Left ventricle myocardium inferior (tissue), 1 donor: ENCODE results near the gene ITGA1. TPM values are rescaled to one million over a fixed set of nuclear protein-coding genes. Genes with fewer than 3 reads are reported as not detected.

Experiments
- DNase-seq: peaks from one replicate; pipeline ENCODE4 v3.0.0-alpha.2; 2020
- H3K27ac ChIP-seq: fragments of 200-600 bp; replicated peaks from 2 replicates; pipeline ENCODE4 v1.8.0; 2021
- H3K27me3 ChIP-seq: fragments of 200-600 bp; 2 replicates; pipeline ENCODE4 v1.8.0; 2021; ENCODE audit warnings: low read depth
- H3K36me3 ChIP-seq: fragments of 200-600 bp; 2 replicates; pipeline ENCODE4 v1.8.0; 2021
- H3K4me1 ChIP-seq: fragments of 200-600 bp; 2 replicates; pipeline ENCODE4 v1.8.0; 2021
- H3K4me3 ChIP-seq: fragments of 200-600 bp; 2 replicates; pipeline ENCODE4 v1.8.0; 2021; ENCODE audit warnings: mild to moderate bottlenecking, moderate library complexity
- H3K9me3 ChIP-seq: fragments of 200-600 bp; replicated peaks from 2 replicates; pipeline ENCODE4 v1.8.0; 2021
- CTCF ChIP-seq: fragments of 200-600 bp; IDR thresholded peaks from 2 replicates; pipeline ENCODE4 v1.8.0; 2021; ENCODE audit warnings: antibody characterized with exemption, mild to moderate bottlenecking, borderline replicate concordance
- intact Hi-C: fragments of 100-400 bp; cut with micrococcal nuclease; formaldehyde crosslinking; loops from one replicate; pipeline ENCODE4 v1.11.0; 2022
- total RNA-seq: library from RNA; stranded (reverse); fragmentation: NEBNext Ultra II Directional; extraction: Animal tissue kit (Norgen Biotek cat#: 25700); gene quantifications from one replicate; pipeline ENCODE4 v1.2.1, GENCODE V29; 2021
- donor health status: DM: no; HTN: yes; CAD: no; lungs with severe emphysema.

The ITGA1 gene
- total RNA-seq, 1 donor from 2014 or later: 28.4 TPM

DNA sequence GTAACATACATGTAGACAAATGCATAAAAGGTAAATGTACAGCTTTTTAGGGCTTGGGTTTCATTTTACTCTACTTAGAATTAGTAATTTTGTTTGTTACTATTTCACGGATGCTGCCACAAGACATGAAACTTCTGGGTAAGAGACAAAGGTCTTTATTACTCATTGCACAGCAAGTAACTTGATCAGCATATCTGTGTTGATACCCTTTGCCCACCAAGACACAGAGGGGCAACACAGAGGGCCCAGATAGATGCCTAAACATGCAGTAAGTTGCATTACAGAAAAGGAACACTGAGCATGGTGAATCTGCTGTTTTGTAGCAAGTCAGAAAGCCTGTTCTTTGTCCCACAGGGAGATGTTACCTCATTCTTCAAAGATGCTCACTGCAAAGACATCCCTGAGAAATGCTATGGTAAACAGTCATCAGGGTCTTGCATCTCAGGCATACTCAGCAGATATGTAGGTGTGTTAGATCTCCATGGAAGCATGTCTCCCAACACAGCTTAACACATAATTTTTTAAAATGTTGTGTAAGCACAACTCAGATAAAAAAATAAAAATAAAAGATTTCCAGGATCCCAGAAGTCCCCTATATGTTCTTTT is 211.7 kb downstream of the ITGA1 start:
- Histone ChIP-seq H3K4me1 (no peaks in the 10 kb centered on the region), H3K27ac (no peak overlapping the region), H3K36me3 (no peaks in the 10 kb centered on the region), H3K4me3 (no peak overlapping the region), H3K9me3 (no peaks in the 10 kb centered on the region), H3K27me3 (no peaks in the 10 kb centered on the region)
- no peak for TF ChIP-seq CTCF
- intact Hi-C loops: no loop called here
- no peak for DNase-seq

DNA sequence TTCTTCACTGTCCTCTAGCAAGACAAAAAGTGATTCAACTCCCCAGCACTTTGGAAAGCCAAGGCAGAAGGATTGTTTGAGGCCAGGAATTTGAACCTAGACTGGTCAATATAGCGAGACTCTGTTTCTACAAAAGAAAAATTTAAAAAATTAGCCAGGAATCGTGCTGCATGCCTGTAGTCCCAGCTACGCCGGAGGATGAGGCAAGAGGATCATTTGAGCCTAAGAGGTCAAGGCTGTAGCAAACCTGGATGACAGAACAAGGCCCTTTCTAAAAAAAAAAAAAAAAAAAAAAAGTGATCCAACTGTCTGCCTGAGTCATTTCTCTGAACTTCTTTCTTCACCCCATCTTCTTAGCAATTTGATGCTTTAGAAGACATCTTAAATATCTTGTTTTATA is 213.8 kb downstream of the ITGA1 start:
- Histone ChIP-seq H3K27ac (no peak overlapping the region), H3K4me3 (no peak overlapping the region), H3K27me3 (no peaks in the 10 kb centered on the region), H3K36me3 (no peaks in the 10 kb centered on the region), H3K4me1 (peaks cover 9% of the 10 kb centered on the region), H3K9me3 (no peaks in the 10 kb centered on the region)
- DNase-seq: no peak
- no peak for TF ChIP-seq CTCF
- intact Hi-C loops: no loop called here

DNA sequence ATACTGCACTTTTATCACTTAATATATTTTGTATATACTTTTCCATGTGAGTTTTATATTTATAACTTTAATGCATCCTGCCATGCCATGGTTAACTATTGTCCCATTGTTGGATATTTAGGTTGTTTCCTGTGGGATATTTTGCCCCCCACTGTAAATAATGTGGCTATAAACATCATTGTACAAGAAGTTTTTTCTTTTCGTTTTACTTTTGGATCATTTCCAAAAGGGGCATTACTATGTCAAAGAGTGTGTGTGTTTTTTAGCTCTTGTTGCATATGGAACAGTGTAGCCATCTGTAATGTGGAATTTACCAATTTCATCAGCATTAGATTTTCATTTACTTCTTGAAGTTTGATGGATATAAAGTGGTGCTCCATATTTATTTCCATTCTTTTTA is 214.8 kb downstream of the ITGA1 start:
- no peaks in the 10 kb centered on the region for H3K36me3 ChIP-seq
- no peak overlapping the region for H3K27ac ChIP-seq
- H3K9me3 ChIP-seq: no peaks in the 10 kb centered on the region
- intact Hi-C loops: no loop called here
- H3K4me1 ChIP-seq: peaks cover 16% of the 10 kb centered on the region
- H3K27me3 ChIP-seq: no peaks in the 10 kb centered on the region
- no peak for TF ChIP-seq CTCF
- no peak for DNase-seq
- H3K4me3 ChIP-seq: no peak overlapping the region

DNA sequence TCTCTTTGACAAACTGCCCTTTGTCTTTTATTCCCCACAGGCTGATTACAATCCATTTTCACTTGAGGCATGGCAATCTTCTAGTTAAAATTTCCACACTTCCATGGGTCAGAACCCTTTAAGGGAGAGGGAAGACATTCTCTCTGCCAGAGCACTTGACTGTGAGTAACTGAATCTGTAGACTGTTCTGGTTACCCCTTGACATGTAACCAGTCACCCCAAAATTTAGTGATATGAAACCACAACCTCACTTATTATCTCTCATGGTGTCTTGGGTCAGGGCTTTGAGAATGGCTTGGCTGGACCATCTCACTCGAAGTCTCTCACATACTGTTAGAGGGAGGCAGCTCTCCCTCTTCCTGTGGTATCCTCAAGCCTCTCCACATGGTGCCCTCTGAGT is 215.4 kb downstream of the ITGA1 start:
- Histone ChIP-seq H3K27me3 (no peaks in the 10 kb centered on the region), H3K36me3 (no peaks in the 10 kb centered on the region), H3K27ac (no peak overlapping the region), H3K4me3 (no peak overlapping the region), H3K4me1 (peaks cover 16% of the 10 kb centered on the region), H3K9me3 (no peaks in the 10 kb centered on the region)
- TF ChIP-seq CTCF: no peak
- intact Hi-C loops: no loop called here
- DNase-seq: no peak

DNA sequence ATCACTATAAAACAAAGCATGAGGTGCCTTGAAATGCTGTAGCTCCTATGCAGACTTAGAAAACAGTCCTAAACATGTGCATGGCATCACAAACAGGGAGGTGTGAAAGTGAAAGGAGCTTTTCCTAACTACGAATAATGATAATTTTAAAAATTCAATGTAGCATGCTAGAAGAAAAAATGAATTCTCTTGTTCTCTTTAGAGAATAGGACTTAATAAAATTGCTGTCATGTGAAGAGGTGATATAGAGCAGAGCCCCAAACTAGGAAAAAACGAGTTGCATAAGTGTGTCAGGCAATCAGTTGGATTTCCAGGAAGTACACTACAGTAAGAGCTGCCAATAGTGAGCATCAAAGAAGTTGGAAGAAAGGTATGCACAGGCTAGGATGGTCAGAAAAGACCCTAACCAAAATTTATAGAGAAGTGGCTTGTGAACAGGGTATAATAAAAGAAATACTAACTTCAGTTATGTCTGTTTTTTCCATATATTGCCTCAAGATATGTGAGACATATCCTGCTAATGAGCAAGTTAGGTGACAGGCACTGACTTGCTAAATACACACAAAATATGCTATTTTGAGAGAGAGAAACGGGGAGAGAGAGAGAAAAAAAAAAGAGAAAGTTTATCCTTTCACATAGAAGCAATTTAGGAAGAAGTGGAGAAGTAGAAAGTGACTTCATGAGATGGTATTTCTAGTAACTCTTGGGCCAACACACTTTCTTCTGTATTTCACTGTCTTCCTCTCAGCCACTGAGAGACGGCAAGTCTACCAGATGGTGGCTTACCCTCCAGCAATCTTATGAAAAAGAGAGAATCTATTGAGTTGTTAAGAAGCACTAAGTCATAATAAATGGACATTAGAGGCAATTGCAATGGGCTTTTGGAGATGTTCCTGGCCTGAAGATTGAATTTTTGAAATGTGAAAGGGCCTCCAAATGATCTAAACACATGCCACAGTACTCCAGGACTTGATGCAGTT is 219.5 kb downstream of the ITGA1 start:
- Histone ChIP-seq H3K36me3 (no peaks in the 10 kb centered on the region), H3K4me3 (peak overlapping the region; percentile 7), H3K4me1 (peaks cover 16% of the 10 kb centered on the region), H3K9me3 (no peaks in the 10 kb centered on the region), H3K27me3 (no peaks in the 10 kb centered on the region), H3K27ac (no peak overlapping the region)
- DNase-seq: no peak
- TF ChIP-seq CTCF: no peak
- intact Hi-C loops: no loop called here
